Measurements from ENCODE around the gene PTGER4.

The PTGER4 gene

GRCh38 chr5:40678026-40678425 lies 1.7 kb upstream of the PTGER4 start:
- TF ChIP-seq CTCF (IDR thresholded peaks at IDR 0.05; ENCODE audit: control insufficient read depth, extremely low read depth, insufficient read depth): no peak
- H3K4me3 ChIP-seq (ENCODE audit: low read depth, low read length): no peak overlapping the region
- no peak for DNase-seq (ENCODE audit: low read depth)

- no peak for TF ChIP-seq CTCF (IDR thresholded peaks at IDR 0.05; ENCODE audit: control insufficient read depth, extremely low read depth, insufficient read depth)
- DNase-seq (ENCODE audit: low read depth): no peak
- peak overlapping the region; percentile 60 for H3K4me3 ChIP-seq (ENCODE audit: low read depth, low read length)
Observed at GRCh38 chr5:40678460-40679147, 1.1 kb upstream of the PTGER4 start.

- DNase-seq (ENCODE audit: low read depth): peak; percentile 83
- H3K4me3 ChIP-seq (ENCODE audit: low read depth, low read length): peak overlapping the region; percentile 60
- TF ChIP-seq CTCF (IDR thresholded peaks at IDR 0.05; ENCODE audit: control insufficient read depth, extremely low read depth, insufficient read depth): no peak
Observed at GRCh38 chr5:40679148-40679912, 385 bp upstream of the PTGER4 start.

- no peak for DNase-seq (ENCODE audit: low read depth)
- TF ChIP-seq CTCF (IDR thresholded peaks at IDR 0.05; ENCODE audit: control insufficient read depth, extremely low read depth, insufficient read depth): no peak
- H3K4me3 ChIP-seq (ENCODE audit: low read depth, low read length): peak overlapping the region; percentile 60
Observed at GRCh38 chr5:40680741-40681362, 1.1 kb downstream of the PTGER4 start.

- no peak for DNase-seq (ENCODE audit: low read depth)
- no peak overlapping the region for H3K4me3 ChIP-seq (ENCODE audit: low read depth, low read length)
Observed at GRCh38 chr5:40681363-40682153, 1.8 kb downstream of the PTGER4 start.

More at GRCh38 chr5:40681363-40682153, 1.8 kb downstream of the PTGER4 start:
- TF ChIP-seq CTCF (IDR thresholded peaks at IDR 0.05; ENCODE audit: control insufficient read depth, extremely low read depth, insufficient read depth): no peak

Measured in LNCaP clone FGC (cell line).